ENCODE results near the gene USP5. TPM values are rescaled to one million over a fixed set of nuclear protein-coding genes. Genes with fewer than 3 reads are reported as not detected.

Gene USP5
- total and polyA plus RNA-seq, 12 donors = 30.6 to 162 (median 113) TPM

DNA sequence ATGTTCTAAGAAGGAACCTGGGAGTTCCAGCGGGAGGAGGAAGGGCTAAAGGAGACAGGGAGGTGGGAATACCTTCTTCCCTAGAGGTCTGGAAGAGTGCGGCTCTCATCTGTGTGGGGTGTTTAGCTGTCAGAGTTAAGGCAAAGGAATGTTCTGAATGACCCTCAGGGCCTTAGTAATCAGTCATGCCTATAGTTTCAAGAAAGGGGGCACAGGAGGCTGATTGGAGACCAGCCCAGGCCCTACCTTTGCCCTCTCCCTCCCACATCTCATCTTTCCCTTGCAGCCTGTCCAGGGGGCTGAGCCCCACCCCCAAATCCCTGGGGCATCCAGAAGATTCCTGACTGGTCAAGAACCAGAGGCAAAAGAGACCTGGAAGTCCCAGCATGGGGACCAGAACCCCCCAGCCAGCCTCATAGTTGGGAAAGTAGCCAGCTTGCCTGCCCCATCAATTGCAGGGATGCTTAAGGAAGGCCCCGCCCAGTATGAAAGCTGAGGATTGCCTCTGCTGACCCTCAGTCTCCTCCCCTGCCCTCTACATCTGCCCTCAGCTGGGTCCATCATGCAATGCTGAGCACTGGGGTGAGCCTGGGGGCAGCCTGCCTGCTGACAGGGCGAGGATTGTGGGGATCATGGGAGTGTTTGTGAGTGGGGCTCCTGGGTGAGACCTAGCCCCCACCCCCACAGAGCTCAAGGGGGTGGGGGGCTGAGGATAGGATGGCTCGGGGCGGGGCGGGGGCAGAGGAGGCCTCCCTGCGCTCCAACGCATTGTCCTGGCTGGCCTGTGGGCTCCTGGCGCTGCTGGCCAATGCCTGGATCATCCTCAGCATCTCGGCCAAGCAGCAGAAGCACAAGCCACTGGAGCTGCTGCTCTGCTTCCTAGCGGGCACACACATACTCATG lies 28.5 kb upstream of the USP5 start:
- no peak overlapping the region for H3K4me3 ChIP-seq
- no peak for TF ChIP-seq CTCF (IDR thresholded peaks at IDR 0.05)
- no peak for TF ChIP-seq POLR2A (IDR thresholded peaks at IDR 0.05)
- WGBS, 4 donors = 63 to 73% (median 70%) methylated on average over 3 to 12 of the region's 12 CpGs
- H3K36me3 ChIP-seq (replicated peaks in 1 of 2) = no peaks in the 10 kb centered on the region
- intact Hi-C loops (cut with DNase I) = loop anchor here (5.0 to 10.0 kb wide), 2 partner anchors 79 to 91 kb away; no protein-coding TSS in a partner anchor
- no peaks in the 10 kb centered on the region for H3K9me3 ChIP-seq (replicated peaks in 1 of 3)
- H3K27ac ChIP-seq = no peak overlapping the region
- DNase-seq = peak in 1 of 7 donors; percentile 54
- H3K27me3 ChIP-seq = peaks cover 4% of the 10 kb centered on the region
- H3K4me1 ChIP-seq (replicated peaks in 1 of 2) = peaks cover 6 to 15% of the 10 kb centered on the region in 2 donors

- TF ChIP-seq POLR2A (IDR thresholded peaks at IDR 0.05) = no peak
- TF ChIP-seq CTCF (IDR thresholded peaks at IDR 0.05) = no peak
- Histone ChIP-seq H3K27me3 (peaks cover 4% of the 10 kb centered on the region), H3K4me3 (no peak overlapping the region), H3K4me1 (replicated peaks in 1 of 2) (peaks cover 6 to 15% of the 10 kb centered on the region in 2 donors), H3K9me3 (replicated peaks in 1 of 3) (no peaks in the 10 kb centered on the region), H3K36me3 (replicated peaks in 1 of 2) (no peaks in the 10 kb centered on the region), H3K27ac (no peak overlapping the region)
- intact Hi-C loops (cut with DNase I) = loop anchor here (5.0 to 10.0 kb wide), 2 partner anchors 79 to 92 kb away; no protein-coding TSS in a partner anchor
- DNase-seq = peak in 1 of 7 donors; percentile 65
- 70 to 84% (median 79%) methylated on average over 14 to 37 of the region's 37 CpGs for WGBS, 4 donors
These were observed 27.7 kb upstream of the USP5 start for GRCh38 chr12:6824085-6824775.

GRCh38 chr12:6824901-6825381 lies 27.0 kb upstream of the USP5 start:
- TF ChIP-seq CTCF (IDR thresholded peaks at IDR 0.05) (no peak), POLR2A (IDR thresholded peaks at IDR 0.05) (no peak)
- no peak for DNase-seq
- no peak overlapping the region for H3K27ac ChIP-seq
- WGBS, 4 donors = 29 to 45% (median 36%) methylated on average over 11 to 12 of the region's 12 CpGs
- peaks cover 6 to 15% of the 10 kb centered on the region in 2 donors for H3K4me1 ChIP-seq (replicated peaks in 1 of 2)
- H3K9me3 ChIP-seq (replicated peaks in 1 of 3) = no peaks in the 10 kb centered on the region
- H3K4me3 ChIP-seq = no peak overlapping the region
- no peaks in the 10 kb centered on the region for H3K36me3 ChIP-seq (replicated peaks in 1 of 2)
- peaks cover 4% of the 10 kb centered on the region for H3K27me3 ChIP-seq
- intact Hi-C loops (cut with DNase I) = loop anchor here (5.0 to 10.0 kb wide), 2 partner anchors 80 to 93 kb away; no protein-coding TSS in a partner anchor
